Fibroblast of gingiva (primary cell): ENCODE measurements around the gene ST3GAL6.

Experiments used
- DNase-seq: peaks from one replicate; pipeline ENCODE4 v3.0.0-alpha.2; 2011; ENCODE audit warnings: low read depth

Gene ST3GAL6

GRCh38 chr3:98763076-98763475, at the start of gene ST3GAL6:
Gene ST3GAL6, plus strand, starts transcription at chr3:98763340. Its CDS starts 5,101 bp downstream, at chr3:98768441.
- DNase-seq = no peak

- no peak for DNase-seq
Observed at GRCh38 chr3:98713984-98714383, 49.2 kb upstream of the ST3GAL6 start.

GRCh38 chr3:98717584-98717983, 45.6 kb upstream of the ST3GAL6 start:
- no peak for DNase-seq

- DNase-seq = no peak
Observed at GRCh38 chr3:98718730-98719129, 44.4 kb upstream of the ST3GAL6 start.

- DNase-seq = no peak
Observed at GRCh38 chr3:98721776-98722175, 41.4 kb upstream of the ST3GAL6 start.

- no peak for DNase-seq
Observed at GRCh38 chr3:98722389-98722788, 40.8 kb upstream of the ST3GAL6 start.

GRCh38 chr3:98725352-98725751, 37.8 kb upstream of the ST3GAL6 start:
- DNase-seq = no peak

GRCh38 chr3:98726084-98726483, 37.1 kb upstream of the ST3GAL6 start:
- no peak for DNase-seq

GRCh38 chr3:98727638-98728037, 35.5 kb upstream of the ST3GAL6 start:
- no peak for DNase-seq

- DNase-seq = no peak
Observed at GRCh38 chr3:98728672-98729071, 34.5 kb upstream of the ST3GAL6 start.

GRCh38 chr3:98730338-98730737, 32.8 kb upstream of the ST3GAL6 start:
- no peak for DNase-seq

- DNase-seq = no peak
Observed at GRCh38 chr3:98730886-98731537, 32.1 kb upstream of the ST3GAL6 start.

- no peak for DNase-seq
Observed at GRCh38 chr3:98731720-98732285, 31.3 kb upstream of the ST3GAL6 start.

- no peak for DNase-seq
Observed at GRCh38 chr3:98732286-98733052, 30.7 kb upstream of the ST3GAL6 start.

- DNase-seq = no peak
Observed at GRCh38 chr3:98733053-98733811, 29.9 kb upstream of the ST3GAL6 start.

GRCh38 chr3:98733812-98734281, 29.3 kb upstream of the ST3GAL6 start:
- DNase-seq = no peak

- no peak for DNase-seq
Observed at GRCh38 chr3:98734306-98734705, 28.8 kb upstream of the ST3GAL6 start.

- no peak for DNase-seq
Observed at GRCh38 chr3:98734735-98735134, 28.4 kb upstream of the ST3GAL6 start.

GRCh38 chr3:98735296-98735695, 27.8 kb upstream of the ST3GAL6 start:
- DNase-seq = no peak

- no peak for DNase-seq
Observed at GRCh38 chr3:98735761-98736269, 27.3 kb upstream of the ST3GAL6 start.

- DNase-seq = no peak
Observed at GRCh38 chr3:98737301-98737700, 25.8 kb upstream of the ST3GAL6 start.

GRCh38 chr3:98739266-98739665, 23.9 kb upstream of the ST3GAL6 start:
- DNase-seq = no peak
